ENCODE data around the gene KATNB1. TPM values are rescaled to one million over a fixed set of nuclear protein-coding genes. Genes with fewer than 3 reads are reported as not detected.

KATNB1 gene
- total and polyA plus RNA-seq, 12 donors = 9.0 to 15.1 (median 11.0) TPM

GRCh38 chr16:57721356-57722209 is 14.0 kb upstream of the KATNB1 start:
- Histone ChIP-seq H3K36me3 (no peaks in the 10 kb centered on the region), H3K27me3 (peaks cover 0 to 3% (median 0%) of the 10 kb centered on the region in 7 donors), H3K4me3 (no peak overlapping the region), H3K9me3 (no peaks in the 10 kb centered on the region), H3K4me1 (no peaks in the 10 kb centered on the region), H3K27ac (no peak overlapping the region)
- 66 to 71% methylated on average over 17 of the region's 17 CpGs for WGBS, 2 donors
- ATAC-seq (no peak), DNase-seq (no peak)
- TF ChIP-seq CTCF (IDR thresholded peaks at IDR 0.05) = no peak
- intact Hi-C loops (cut with DNase I) = loop anchor here in 8 of 10 donors (2.0 to 10.0 kb wide), 9 partner anchors 69 to 147 kb away; no protein-coding TSS in a partner anchor

GRCh38 chr16:57722210-57722499 is 13.4 kb upstream of the KATNB1 start:
- WGBS, 2 donors = 94 to 97% methylated on average over 2 of the region's 2 CpGs
- intact Hi-C loops (cut with DNase I) = loop anchor here in 8 of 10 donors (5.0 to 10.0 kb wide), 7 partner anchors 70 to 147 kb away; no protein-coding TSS in a partner anchor
- Histone ChIP-seq H3K36me3 (no peaks in the 10 kb centered on the region), H3K9me3 (no peaks in the 10 kb centered on the region), H3K27me3 (peaks cover 0 to 3% (median 0%) of the 10 kb centered on the region in 7 donors), H3K4me1 (no peaks in the 10 kb centered on the region), H3K27ac (no peak overlapping the region), H3K4me3 (no peak overlapping the region)
- ATAC-seq = no peak
- no peak for TF ChIP-seq CTCF (IDR thresholded peaks at IDR 0.05)
- DNase-seq = no peak

GRCh38 chr16:57722651-57723050 is 12.9 kb upstream of the KATNB1 start:
- H3K4me1 ChIP-seq = no peaks in the 10 kb centered on the region
- intact Hi-C loops (cut with DNase I) = loop anchor here in 8 of 10 donors (5.0 to 10.0 kb wide), 7 partner anchors 70 to 148 kb away; no protein-coding TSS in a partner anchor
- H3K4me3 ChIP-seq = no peak overlapping the region
- no peaks in the 10 kb centered on the region for H3K36me3 ChIP-seq
- DNase-seq (no peak), ATAC-seq (no peak)
- TF ChIP-seq CTCF (IDR thresholded peaks at IDR 0.05) = no peak
- H3K27ac ChIP-seq = no peak overlapping the region
- peaks cover 0 to 3% (median 0%) of the 10 kb centered on the region in 7 donors for H3K27me3 ChIP-seq
- H3K9me3 ChIP-seq = no peaks in the 10 kb centered on the region
- WGBS, 2 donors = 87% methylated on average over 11 of the region's 11 CpGs

GRCh38 chr16:57723170-57723569 is 12.4 kb upstream of the KATNB1 start:
- no peaks in the 10 kb centered on the region for H3K36me3 ChIP-seq
- H3K4me3 ChIP-seq = no peak overlapping the region
- H3K27ac ChIP-seq = no peak overlapping the region
- whole genome bisulfite sequencing, 2 donors = 67 to 77% methylated on average over 7 of the region's 7 CpGs
- TF ChIP-seq CTCF (IDR thresholded peaks at IDR 0.05) = peak in 3 of 9 donors; percentile 9 to 22 (median 15)
- no peak for ATAC-seq
- H3K4me1 ChIP-seq = no peaks in the 10 kb centered on the region
- no peaks in the 10 kb centered on the region for H3K9me3 ChIP-seq
- intact Hi-C loops (cut with DNase I) = loop anchor here in 8 of 10 donors (5.0 to 10.0 kb wide), 7 partner anchors 71 to 148 kb away; no protein-coding TSS in a partner anchor
- no peak for DNase-seq
- H3K27me3 ChIP-seq = no peaks in the 10 kb centered on the region
